HG03103 (cell line): Measurements from ENCODE around the gene IGF2.

Experiments used
- ATAC-seq: cut with Tn5 transposase; IDR thresholded peaks from one replicate; pipeline ENCODE4 v1.9.1; 2021; ENCODE audit warnings: low read depth; ENCODE audit not compliant: unreplicated experiment

The IGF2 gene

DNA sequence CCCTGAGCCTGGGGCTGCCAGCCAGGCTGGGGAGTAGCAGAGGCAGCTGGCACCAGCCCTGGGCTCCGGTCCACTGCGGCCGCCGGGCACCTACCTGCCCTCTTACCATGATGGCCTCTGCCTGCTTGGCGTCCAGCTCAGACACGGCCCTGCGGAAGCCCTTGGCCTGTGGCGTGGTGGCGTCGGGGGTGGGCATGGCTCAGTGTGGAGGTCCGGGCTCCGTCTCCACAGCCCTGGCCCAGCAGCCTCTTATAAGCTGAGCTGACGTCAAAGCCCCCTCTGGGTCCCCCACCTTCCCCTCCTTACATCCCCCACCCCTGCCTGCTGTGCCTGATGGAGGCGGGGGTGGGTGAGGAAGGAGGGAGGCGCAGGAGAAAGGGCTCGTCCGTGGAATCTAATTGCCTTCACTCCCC is 32.4 kb upstream of the IGF2 start, which contains the start of gene TH:
Gene TH, minus strand, starts transcription at position 225 of the 413 bp plus-strand sequence. Its CDS starts 29 bp downstream, at position 196.
- ATAC-seq = no peak

DNA sequence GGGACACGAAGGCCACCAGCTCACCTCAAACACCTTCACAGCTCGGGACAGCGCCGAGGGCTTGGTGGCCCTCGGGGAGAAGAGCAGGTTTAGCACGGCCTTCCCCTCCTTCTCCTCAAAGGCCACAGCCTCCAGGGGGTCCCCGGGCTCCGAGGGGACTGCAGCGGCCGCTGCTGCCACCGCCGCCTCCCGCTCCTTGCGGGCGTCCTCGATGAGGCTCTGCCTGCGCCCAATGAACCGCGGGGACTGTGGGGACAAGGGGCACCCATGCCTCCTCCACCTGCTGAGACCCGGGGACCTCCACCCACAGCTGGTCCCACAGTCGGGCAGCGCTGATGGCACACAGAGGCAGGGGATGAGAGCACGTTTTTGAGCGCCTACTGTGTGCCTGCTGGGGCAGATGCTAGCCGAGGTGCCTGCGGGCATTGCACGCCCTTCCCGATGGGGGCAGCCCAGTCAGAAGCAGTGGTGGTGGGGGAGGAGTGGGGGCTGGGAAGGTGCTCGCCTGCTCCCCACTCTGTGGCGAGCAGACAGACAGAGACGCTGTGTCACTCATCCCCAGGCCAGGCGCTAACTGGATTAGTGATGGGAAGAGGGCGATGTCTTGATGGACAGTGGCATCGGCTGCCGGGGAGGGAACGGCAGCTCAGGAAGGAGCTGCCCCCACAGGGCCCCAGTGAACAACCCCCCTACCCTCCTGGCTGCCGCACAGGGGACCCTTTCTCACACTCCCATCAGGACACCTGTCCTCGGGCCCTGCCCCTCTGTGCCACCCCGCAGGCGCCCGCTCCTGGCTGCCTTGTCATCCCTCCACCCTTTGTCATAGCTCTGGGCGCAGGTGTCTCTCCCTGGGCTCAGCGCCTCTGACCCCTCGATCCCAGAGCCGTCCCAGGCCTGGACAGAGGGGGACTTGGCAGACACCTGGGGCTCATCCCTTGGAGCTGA is 30.7 kb upstream of the IGF2 start:
- no peak for ATAC-seq

DNA sequence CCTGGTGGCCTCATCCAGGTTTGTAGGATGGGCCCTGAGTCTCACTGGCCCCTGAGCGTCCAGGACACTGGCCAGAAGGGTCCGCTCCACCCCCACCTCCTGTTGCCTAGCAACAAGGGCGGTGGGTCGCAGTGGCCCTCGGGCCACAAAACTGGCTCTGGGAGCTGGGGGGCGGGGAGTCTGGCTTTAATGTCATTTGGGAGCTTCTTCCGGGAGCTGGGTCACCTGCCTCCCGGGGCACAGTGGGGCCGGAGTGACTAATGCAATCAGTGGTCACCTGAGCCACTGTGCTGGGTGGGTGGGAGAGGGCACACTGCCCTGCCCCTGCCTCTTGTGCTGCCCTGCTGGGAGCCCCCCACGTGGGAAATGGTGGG is 29.8 kb upstream of the IGF2 start:
- ATAC-seq = no peak

DNA sequence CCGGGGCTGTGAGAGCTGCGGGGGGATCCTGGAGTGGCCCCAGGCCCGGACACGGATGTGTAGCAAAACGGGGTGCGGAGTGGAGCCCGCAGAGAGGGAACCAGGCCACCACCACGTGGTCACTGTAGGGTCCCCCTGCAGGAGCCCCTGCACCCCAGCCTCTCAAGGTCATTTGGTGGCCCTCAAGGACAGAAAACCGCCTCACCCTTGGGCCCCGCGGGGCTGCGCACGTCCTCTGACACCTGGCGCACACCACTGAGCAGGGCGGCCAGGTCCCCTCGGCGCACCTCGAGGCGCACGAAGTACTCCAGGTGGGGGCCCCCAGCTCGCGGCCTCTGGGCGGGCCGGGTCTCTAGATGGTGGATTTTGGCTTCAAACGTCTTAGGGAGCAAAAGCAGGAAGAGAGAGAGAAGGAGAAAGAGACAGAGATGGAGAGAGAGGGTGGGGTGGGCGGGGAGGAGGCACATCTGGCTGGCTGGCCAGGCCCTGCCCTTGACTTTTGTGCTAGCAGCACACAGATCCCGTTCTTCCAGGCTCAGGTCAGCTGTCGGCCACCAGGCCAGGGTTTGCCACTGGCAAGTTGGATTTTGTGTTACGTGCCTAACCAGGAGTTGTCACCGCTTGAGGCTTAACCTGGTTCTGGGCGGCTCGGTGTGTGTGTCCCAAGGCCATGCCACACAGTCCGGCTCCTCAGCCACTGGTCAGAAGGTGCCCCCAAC is 29.3 kb upstream of the IGF2 start:
- ATAC-seq = no peak

DNA sequence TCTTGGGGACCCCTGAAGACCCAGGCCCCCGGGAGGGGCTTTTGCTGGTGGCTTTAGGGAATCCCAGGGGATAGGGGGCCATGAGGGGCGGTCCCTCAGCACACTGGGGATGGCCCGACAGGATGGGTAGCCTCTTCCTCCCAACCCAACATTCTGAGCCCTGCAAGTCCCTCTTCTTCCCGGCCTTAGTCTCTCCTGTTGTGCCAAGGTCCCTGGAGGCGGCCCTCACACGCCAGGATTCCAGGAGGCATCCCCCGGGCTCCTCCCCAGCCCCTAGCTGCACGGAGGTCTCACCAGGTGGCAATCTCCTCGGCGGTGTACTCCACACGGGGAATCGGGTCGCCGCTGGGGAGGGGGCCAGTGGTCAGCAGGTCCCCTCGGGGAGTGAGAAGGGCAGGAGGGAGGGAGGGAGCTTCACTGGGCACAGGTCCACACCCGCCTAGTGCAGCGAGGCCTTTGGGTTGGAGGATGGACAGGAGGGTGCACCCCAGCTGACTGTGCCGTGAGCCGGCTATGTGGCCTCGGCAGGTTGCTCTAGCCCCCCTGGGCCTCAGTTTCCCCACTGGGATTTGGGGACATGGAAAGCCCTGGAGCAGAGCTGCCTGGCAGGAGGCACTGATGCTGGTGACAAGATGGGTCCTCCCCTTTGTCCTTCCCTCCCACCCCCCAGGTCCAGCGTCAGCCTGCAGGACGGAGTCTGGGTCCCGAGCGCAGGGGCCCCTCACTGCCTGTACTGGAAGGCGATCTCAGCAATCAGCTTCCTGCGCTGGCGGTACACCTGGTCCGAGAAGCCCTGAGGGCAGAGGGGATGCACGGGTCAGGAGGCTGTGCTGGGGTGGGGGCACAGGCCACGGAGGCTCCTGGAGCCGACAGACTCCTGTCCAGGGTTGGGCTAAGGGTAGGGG is 28.2 kb upstream of the IGF2 start:
- no peak for ATAC-seq

DNA sequence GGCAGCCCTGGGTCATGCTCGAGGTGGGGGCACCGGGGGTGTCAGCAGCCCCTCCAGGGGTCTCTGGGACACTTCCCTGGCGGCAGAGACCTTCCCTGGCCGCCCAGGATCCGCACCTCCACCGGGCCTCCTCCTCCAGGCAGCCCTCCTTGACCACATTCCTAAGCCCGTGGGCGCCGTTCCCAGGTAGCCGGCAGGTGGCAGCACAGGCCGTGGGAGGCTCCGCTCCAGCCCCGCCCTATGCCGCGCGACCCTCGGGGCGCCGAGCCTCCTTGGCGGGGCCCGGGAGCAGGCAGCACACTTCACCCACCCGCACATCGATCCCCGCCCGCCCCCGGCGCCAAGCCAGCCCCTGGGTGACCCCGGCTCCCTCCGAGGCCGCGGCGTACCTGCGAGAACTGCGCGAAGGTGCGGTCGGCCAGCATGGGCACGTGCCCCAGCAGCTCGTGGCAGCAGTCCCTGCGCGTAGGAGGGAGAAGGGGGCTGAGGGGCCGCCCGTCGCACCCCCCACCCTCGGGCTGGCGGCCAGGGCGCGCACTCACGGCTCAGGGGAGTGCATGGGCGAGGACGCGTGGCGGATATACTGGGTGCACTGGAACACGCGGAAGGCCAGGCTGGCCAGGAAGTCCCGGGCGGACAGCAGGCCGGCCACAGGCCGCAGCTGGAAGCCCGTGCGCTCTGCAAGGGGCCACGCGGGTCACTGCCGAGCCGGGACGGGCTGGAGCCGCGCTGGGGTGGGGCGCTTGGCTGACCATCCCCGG is 27.1 kb upstream of the IGF2 start:
- ATAC-seq = no peak

DNA sequence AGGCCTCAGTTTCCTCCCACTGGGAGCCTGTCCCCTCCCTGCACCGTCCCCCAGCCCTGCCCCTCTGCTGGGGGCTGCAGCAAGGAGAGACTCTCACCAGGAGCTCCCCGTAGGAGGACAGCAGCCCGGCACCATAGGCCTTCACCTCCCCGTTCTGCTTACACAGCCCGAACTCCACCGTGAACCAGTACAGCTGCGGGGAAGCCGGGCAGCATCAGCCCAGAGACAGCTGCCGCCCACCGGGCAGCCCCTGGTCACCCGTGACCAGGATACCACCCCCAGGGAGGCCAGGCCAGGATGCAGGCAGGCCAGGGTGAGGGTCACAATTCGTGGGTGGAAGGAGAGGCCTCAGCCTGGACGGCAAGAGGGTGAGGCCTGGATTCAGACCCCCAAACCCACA is 26.4 kb upstream of the IGF2 start:
- no peak for ATAC-seq

DNA sequence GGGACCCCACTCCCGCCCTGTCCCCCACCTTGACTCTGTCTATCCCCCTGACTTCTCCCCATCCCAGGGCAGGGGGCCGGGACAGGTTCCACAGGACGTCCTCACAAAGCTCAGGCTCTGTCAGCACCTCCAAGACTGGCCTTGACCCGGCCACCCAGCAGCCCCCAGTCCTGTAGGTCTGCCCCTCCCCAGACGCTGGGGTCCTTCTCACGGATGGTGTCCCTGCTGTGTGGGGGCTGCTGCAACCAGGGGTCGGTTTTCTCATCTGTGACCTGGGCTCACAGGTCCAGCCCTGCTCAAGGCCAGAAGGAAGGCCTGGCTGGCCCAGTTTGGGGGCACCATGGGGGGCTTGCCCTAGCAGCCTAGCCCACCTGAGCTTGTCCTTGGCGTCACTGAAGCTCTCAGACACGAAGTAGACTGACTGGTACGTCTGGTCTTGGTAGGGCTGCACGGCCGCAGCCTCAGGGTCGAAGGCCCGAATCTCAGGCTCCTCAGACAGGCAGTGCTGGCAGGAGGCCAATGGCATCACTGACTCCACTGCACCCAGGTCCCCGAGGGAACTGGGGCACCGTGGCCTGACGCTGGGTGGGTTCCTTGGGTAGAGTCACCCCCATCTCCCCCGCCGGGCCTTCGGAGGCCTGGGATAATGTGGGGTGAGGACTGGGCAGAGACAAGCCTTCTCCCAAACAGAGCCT is 25.8 kb upstream of the IGF2 start:
- no peak for ATAC-seq

DNA sequence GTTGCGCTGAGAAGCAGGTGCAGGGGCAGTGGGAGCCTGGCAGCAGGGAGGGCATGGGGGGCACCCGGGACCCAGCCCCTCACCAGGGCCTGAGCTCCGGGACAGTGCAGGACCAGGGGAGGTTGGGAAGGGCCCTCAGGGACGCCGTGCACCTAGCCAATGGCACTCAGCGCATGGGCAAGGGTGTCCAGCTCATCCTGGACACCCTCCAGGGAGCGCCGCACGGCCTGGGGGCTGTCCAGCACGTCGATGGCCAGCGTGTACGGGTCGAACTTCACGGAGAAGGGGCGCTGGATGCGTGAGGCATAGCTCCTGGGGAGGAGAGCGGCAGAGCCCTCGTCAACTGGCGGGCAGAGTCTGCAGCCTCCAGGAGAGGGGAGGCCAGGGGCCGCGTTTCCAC is 24.9 kb upstream of the IGF2 start:
- no peak for ATAC-seq

DNA sequence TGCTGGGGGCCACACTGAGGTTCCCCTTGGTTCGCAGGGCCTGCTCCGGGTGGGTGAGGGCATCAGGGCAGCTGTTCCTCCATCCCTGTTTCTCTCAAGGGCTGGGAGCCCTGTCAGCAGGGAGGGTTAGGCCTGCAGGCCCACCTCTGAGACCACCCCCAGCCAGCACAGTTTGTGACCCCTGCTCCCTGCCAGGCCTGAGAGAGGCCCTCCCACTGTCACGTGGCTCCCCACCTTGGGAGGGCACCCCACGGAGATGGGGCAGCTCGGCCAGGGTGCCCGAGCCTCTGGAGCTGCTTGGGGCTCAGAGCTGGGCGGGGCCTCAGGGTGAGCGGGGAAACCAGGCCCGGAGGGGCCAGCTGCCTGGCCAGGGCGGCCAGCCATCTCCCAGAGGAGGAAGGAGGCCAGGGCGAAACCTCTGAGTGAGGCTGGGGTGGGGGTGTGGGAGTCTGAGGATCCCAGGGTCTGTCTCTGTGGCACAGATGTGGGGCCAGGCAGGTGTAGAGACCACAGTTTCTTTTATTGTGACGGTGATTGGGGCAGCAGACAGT is 24.3 kb upstream of the IGF2 start:
- no peak for ATAC-seq

DNA sequence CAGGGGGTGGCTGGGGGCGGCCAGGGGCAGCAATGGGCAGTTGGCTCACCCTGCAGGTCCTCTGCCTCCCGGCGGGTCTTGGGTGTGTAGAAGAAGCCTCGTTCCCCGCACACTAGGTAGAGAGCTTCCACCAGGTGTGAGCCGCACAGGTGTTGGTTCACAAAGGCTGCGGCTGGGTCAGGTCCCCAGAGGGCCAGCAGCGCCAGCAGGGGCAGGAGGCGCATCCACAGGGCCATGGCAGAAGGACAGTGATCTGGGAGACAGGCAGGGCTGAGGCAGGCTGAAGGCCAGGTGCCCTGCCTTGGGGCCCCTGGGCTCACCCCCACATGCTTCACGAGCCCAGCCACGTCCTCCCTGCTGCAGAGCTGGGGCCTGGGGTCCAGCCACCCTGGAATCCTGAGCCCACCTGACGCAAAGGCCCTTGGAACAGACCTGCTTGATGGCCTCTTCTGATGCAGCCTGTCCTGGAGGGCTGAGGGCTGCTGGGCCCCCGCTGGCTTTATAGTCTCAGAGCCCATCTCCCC is 21.6 kb upstream of the IGF2 start, which contains the start of gene INS:
Gene INS, minus strand, starts transcription at position 474 of the 524 bp plus-strand sequence. Its CDS starts 238 bp downstream, at position 236.
- ATAC-seq = no peak

DNA sequence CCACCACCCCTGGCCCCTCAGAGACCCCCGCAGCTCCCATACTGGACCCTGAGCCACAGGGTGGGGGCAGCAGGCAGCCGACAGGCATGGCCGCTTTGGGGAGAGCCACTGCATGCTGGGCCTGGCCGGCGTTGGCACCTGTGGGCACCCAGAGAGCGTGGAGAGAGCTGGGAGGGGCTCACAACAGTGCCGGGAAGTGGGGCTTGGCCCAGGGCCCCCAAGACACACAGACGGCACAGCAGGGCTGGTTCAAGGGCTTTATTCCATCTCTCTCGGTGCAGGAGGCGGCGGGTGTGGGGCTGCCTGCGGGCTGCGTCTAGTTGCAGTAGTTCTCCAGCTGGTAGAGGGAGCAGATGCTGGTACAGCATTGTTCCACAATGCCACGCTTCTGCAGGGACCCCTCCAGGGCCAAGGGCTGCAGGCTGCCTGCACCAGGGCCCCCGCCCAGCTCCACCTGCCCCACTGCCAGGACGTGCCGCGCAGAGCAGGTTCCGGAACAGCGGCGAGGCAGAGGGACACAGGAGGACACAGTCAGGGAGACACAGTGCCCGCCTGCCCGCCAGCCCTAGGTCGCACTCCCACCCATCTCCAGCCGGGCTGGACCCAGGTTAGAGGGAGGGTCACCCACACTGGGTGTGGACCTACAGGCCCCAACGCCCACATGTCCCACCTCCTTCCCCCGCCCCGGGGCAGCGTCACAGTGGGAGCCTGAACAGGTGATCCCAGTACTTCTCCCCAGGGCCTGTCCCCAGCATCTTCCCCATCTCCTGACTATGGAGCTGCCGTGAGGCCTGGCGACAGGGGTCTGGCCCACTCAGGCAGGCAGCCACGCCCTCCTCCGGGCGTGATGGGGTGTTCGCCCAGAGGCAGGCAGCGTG is 20.6 kb upstream of the IGF2 start:
- ATAC-seq = no peak

DNA sequence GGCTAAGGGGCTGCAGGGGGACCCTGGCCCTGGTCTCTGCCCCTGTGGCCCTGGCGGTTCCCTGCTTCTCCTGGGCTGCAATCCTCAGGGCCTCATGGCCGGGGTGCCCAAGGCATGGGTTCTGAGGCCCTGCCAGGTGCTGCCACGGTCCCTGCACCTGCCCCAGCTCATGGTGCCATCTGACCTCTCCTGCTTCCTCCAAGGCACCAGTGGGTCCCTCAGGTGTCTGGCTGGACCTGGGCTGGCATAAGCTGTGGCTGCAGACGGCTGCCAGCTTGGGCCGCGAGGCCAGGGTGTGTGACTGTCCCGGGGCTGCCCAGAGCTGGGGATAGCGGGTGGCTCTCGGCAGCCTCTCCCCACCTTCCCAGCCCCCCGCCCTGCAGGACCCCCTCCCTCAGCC is 19.8 kb upstream of the IGF2 start:
- no peak for ATAC-seq

DNA sequence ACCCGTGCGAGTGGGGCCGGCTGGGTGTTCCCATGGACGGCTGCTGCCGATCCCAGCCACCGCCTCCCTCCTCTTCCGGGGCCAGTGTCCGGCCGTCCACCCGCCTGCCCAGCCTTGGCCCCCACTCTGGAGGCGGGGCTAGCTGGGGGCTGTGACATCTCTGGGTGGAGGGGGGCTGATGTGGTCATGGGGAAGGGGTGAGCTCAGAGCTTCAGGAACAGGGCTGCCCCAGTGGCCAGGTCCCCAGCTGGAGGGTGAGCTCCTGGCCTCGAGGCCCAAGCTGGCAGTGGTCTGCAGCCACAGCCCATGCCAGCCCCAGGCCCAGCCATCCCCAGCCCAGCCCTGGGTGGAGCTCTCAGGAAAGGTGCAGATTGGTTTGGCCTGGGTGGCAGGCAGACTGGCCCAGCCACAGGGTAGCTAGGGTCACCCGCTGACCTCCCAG is 19.1 kb upstream of the IGF2 start:
- ATAC-seq = no peak

DNA sequence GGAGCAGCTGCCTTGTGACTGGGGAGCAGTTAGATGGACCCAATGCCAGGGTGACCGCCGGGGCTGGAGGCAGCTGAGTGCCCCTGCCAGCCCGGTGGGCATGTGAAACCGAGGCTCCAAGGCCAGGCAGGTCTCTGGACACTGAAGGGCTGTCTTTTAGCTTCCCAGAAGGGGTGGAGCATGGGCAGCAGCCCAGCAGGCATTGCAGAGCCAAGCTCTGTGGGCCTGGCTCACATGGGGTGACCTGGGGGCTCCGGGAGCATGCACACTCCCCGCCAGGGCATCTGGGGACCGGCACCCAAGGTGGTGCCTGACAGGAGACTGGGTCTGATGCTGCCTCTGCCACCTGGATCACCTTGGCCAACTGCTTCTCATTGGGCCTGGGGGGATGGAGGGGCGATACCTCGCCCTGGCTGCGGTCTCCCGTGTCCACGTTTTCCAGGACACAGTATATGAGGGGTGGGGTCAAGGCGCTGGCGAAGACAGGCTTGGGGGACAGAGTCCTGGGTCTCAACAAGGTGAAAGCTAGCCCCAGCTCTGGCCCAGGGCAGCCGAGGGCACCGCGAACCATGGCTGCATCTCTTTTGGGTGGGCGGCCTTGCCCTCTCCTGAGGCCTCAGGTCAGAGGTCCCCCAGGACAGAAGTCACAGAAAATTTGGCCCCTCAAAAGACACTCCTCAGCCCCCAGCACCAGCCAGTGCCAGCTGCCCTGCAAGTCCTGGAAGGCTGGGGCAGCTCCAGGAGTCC is 18.3 kb upstream of the IGF2 start:
- ATAC-seq = no peak

DNA sequence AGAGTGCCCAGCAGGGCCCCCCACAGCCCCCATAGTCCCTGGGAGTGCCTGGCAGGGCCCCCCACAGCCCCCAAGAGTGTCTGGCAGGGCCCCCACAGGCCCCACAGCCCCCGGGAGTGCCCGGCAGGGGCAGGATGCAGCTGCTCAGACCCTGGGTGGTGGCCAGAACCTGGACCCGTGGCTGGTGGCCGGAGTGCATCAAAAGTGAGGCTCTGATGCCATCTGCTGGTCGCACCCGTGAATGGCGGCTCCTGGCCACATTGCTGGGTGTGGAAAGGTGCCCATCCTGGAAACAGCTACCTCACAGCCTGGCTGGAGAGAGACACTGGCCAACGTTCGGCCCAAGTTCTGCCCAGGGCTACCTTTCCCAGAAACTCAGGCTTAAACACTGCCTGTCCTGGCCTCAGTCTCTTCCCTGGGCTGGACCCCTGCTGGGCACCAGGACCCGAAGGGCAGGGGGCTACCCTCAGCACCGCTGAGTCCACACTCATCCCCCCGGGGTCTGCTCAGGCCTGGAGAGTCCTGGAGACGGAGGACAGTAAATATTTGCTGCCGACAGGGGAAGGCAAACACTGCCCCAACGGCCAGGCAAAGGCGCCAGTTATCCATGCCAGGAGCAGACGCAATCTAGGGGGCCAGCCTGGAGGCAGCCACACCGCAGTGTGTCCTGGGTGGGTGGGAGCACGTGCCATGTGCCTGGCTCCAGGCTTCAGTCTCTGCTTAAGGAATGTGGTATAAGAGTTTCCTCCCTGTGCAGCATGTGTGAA is 17.4 kb upstream of the IGF2 start:
- no peak for ATAC-seq
